MM.1S (cell line): ENCODE results near the gene SERP2.

Source experiments
- DNase-seq: peaks from one replicate; pipeline ENCODE4 v3.0.0-alpha.2; 2015
- H2AFZ ChIP-seq: fragments of 300-600 bp; sonication (generic); 2 replicates; pipeline ENCODE4 v1.6.0; 2016; ENCODE audit warnings: antibody characterized with exemption, low read length
- H3F3A ChIP-seq: fragments of 300-600 bp; sonication (generic); 2 replicates; pipeline ENCODE4 v1.6.1; 2016; ENCODE audit warnings: mild to moderate bottlenecking, antibody characterized with exemption, low read length, moderate library complexity, mixed read lengths; ENCODE audit not compliant: insufficient read depth
- H3K27ac ChIP-seq: fragments of 300-600 bp; sonication (generic); 2 replicates; pipeline ENCODE4 v1.5.1; 2016; ENCODE audit warnings: mild to moderate bottlenecking, low read length
- H3K27me3 ChIP-seq: fragments of 300-600 bp; sonication (generic); replicated peaks from 2 replicates; pipeline ENCODE4 v1.6.0; 2016; ENCODE audit warnings: low read length; ENCODE audit not compliant: insufficient read depth
- H3K36me3 ChIP-seq: fragments of 300-600 bp; sonication (generic); replicated peaks from 2 replicates; pipeline ENCODE4 v1.6.1; 2016; ENCODE audit warnings: mild to moderate bottlenecking, low read length, mixed read lengths; ENCODE audit not compliant: insufficient read depth
- H3K4me1 ChIP-seq: fragments of 300-600 bp; sonication (generic); 2 replicates; pipeline ENCODE4 v1.6.1; 2016; ENCODE audit warnings: low read length, mixed read lengths
- H3K4me2 ChIP-seq: fragments of 300-600 bp; sonication (generic); 2 replicates; pipeline ENCODE4 v1.6.0; 2016; ENCODE audit warnings: low read depth, low read length
- H3K4me3 ChIP-seq: fragments of 300-600 bp; sonication (generic); 2 replicates; pipeline ENCODE4 v1.5.1; 2016; ENCODE audit warnings: low read length, mixed read lengths
- H3K79me2 ChIP-seq: fragments of 300-600 bp; sonication (generic); 2 replicates; pipeline ENCODE4 v1.6.1; 2016; ENCODE audit warnings: mixed run types, low read length, mixed read lengths
- H3K9ac ChIP-seq: fragments of 300-600 bp; sonication (generic); 2 replicates; pipeline ENCODE4 v1.6.1; 2016; ENCODE audit warnings: low read length, mixed read lengths
- H3K9me2 ChIP-seq: fragments of 300-600 bp; sonication (generic); replicated peaks from 2 replicates; pipeline ENCODE4 v1.6.1; 2016; ENCODE audit warnings: mild to moderate bottlenecking, low read length, mixed read lengths; ENCODE audit not compliant: insufficient read depth
- H3K9me3 ChIP-seq: fragments of 300-600 bp; sonication (generic); replicated peaks from 2 replicates; pipeline ENCODE4 v1.6.1; 2016; ENCODE audit warnings: mild to moderate bottlenecking, low read length, mixed read lengths; ENCODE audit not compliant: insufficient read depth
- H4K20me1 ChIP-seq: fragments of 300-600 bp; sonication (generic); 2 replicates; pipeline ENCODE4 v1.6.1; 2016; ENCODE audit warnings: mild to moderate bottlenecking, low read length, moderate library complexity, mixed read lengths; ENCODE audit not compliant: insufficient read depth
- EZH2 ChIP-seq: fragments of 300-600 bp; sonication (generic); optimal IDR thresholded peaks from 2 replicates; pipeline ENCODE3; 2017; ENCODE audit warnings: low read depth, mild to moderate bottlenecking, antibody characterized with exemption, low read length, mixed read lengths
- EZH2phosphoT487 ChIP-seq: fragments of 300-600 bp; sonication (generic); IDR thresholded peaks from 2 replicates; pipeline ENCODE4 v1.6.1; 2018; ENCODE audit warnings: antibody characterized with exemption, low read length
- TF ChIP-seq, protein P1 (sequence below): fragments of 300-600 bp; sonication (generic); IDR thresholded peaks from 2 replicates; pipeline ENCODE4 v1.5.1; 2016; ENCODE audit warnings: antibody characterized with exemption, low read length, mixed read lengths

The SERP2 gene

DNA sequence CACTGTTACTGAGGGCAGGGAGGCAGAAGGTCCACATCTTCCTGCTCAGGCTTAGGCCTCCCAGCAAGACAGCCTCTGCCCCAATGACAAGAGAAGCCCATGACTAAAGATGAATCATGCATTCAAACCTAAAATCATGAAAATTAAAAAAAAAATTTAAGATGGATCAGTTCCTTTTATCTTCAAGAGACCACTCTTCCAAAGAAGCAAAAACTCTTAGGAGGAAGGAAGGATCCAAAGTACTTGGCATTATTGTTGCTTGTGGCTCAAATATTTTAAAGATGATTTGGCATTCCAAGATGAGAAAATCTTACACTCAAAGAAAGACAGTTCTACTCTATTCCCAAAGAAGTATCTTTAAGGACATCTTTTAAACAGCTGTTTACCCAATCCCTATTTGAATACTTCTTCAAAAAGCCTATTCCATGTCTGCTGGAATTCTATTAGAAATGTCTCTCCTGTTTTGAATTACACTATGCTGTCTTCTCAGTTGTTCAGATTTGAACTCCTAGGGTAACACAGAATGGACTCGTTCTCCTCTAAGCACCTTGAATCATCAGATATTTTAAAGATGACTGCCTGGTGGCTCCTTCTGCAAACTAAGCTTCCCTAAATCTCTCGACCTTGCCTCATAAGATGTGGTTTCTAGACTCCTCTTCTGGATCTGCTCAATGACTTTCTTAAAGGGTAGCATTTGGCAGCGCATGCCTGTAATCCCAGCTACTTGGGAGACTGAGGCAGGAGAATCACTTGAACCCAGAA is 7.0 kb downstream of the SERP2 start:
- DNase-seq, result no peak
- H4K20me1 ChIP-seq, result no peaks in the 10 kb centered on the region
- no peak for TF ChIP-seq EZH2phosphoT487
- no peak for TF ChIP-seq EZH2
- TF ChIP-seq, protein P1, sequence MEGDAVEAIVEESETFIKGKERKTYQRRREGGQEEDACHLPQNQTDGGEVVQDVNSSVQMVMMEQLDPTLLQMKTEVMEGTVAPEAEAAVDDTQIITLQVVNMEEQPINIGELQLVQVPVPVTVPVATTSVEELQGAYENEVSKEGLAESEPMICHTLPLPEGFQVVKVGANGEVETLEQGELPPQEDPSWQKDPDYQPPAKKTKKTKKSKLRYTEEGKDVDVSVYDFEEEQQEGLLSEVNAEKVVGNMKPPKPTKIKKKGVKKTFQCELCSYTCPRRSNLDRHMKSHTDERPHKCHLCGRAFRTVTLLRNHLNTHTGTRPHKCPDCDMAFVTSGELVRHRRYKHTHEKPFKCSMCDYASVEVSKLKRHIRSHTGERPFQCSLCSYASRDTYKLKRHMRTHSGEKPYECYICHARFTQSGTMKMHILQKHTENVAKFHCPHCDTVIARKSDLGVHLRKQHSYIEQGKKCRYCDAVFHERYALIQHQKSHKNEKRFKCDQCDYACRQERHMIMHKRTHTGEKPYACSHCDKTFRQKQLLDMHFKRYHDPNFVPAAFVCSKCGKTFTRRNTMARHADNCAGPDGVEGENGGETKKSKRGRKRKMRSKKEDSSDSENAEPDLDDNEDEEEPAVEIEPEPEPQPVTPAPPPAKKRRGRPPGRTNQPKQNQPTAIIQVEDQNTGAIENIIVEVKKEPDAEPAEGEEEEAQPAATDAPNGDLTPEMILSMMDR, result no peak
- no peak overlapping the region for H3K27ac ChIP-seq
- no peaks in the 10 kb centered on the region for H3K4me1 ChIP-seq
- H3F3A ChIP-seq, result no peaks in the 10 kb centered on the region
- no peaks in the 10 kb centered on the region for H3K27me3 ChIP-seq
- H2AFZ ChIP-seq, result no peak overlapping the region
- H3K4me2 ChIP-seq, result no peak overlapping the region
- H3K9me3 ChIP-seq, result no peaks in the 10 kb centered on the region
- H3K9me2 ChIP-seq, result no peaks in the 10 kb centered on the region
- H3K9ac ChIP-seq, result no peak overlapping the region
- no peak overlapping the region for H3K4me3 ChIP-seq
- no peaks in the 10 kb centered on the region for H3K36me3 ChIP-seq
- no peaks in the 10 kb centered on the region for H3K79me2 ChIP-seq

DNA sequence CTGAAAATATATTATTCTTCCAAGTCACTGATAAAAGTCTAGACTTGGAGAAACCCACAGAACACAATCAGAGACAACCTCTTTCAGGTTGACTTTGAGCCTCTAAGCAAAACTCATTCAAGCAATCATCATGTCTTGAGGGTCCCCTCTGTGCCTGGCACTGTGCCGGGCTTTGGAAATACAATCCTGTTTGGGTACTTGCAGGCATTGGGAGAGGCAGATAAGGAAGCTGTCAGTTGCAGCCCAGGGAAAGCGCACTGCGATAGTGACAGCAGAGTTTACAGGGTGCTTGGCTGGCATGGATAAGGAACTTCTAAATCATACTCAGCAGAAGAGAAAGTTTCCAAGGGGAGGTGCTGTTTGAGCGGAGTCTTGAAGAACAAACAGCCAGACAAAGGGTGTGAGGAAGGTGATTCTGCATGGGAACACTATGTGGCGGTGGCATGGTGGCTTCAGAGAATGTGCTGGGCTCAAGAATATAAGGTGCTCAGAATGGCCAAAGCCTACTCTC is 9.1 kb downstream of the SERP2 start:
- Histone ChIP-seq H3K9me2 (no peaks in the 10 kb centered on the region), H3F3A (no peaks in the 10 kb centered on the region), H3K27ac (no peak overlapping the region), H3K9me3 (no peaks in the 10 kb centered on the region), H3K9ac (no peak overlapping the region), H3K4me3 (no peak overlapping the region), H3K36me3 (no peaks in the 10 kb centered on the region), H3K4me1 (no peaks in the 10 kb centered on the region), H4K20me1 (no peaks in the 10 kb centered on the region), H3K4me2 (no peak overlapping the region), H2AFZ (no peak overlapping the region), H3K27me3 (no peaks in the 10 kb centered on the region), H3K79me2 (no peaks in the 10 kb centered on the region)
- TF ChIP-seq, protein P1, result no peak
- TF ChIP-seq EZH2phosphoT487 (no peak), EZH2 (no peak)
- no peak for DNase-seq

DNA sequence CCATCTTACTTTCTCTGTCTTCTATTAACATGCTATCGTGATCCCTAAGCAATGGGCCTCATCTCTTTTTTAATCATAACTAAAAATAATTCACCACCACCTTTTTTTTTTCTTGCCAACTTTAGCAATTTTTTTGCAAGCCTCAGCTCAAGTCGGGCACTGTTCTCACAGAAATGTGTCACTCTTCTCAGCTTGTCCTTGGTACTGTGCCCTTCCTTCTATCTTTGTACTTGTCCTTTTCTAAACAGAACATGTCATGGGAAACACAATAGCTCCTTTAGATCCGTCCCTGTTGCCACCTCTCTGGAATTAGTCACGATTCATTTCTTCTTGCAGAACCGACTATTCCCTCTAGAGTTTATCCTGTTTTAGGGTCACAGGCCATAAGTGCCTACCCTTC is 10.3 kb downstream of the SERP2 start:
- DNase-seq, result no peak
- no peaks in the 10 kb centered on the region for H3K27me3 ChIP-seq

More for the DNA sequence above, 10.3 kb downstream of the SERP2 start:
- Histone ChIP-seq H3K4me2 (no peak overlapping the region), H3K4me1 (no peaks in the 10 kb centered on the region), H3K79me2 (no peaks in the 10 kb centered on the region), H3K9me2 (no peaks in the 10 kb centered on the region), H3K27ac (no peak overlapping the region), H3K4me3 (no peak overlapping the region), H3K9ac (no peak overlapping the region), H2AFZ (no peak overlapping the region), H4K20me1 (no peaks in the 10 kb centered on the region), H3F3A (no peaks in the 10 kb centered on the region), H3K36me3 (no peaks in the 10 kb centered on the region), H3K9me3 (no peaks in the 10 kb centered on the region)
- TF ChIP-seq, protein P1, result no peak
- TF ChIP-seq EZH2phosphoT487 (no peak), EZH2 (no peak)
